Activated CD4-positive, alpha-beta T cell treated with anti-CD3 and anti-CD28 coated beads, Interleukin-2, amount 10 ng/mL, durations not matched to agents 7 days and 5 days (primary cell): ENCODE measurements around the gene FBXO7. TPM values are rescaled to one million over a fixed set of nuclear protein-coding genes. Genes with fewer than 3 reads are reported as not detected.

Experiments used
- CTCF ChIA-PET: fragments of 350-600 bp; sonication (Branson Sonifier 250); formaldehyde crosslinking; loops from one replicate; lab custom pipeline; 2021; ENCODE audit warnings: antibody characterized with exemption; lab: Charles Lee
- POLR2A ChIA-PET: fragments of 350-600 bp; sonication (Branson Sonifier 250); formaldehyde crosslinking; loops from one replicate; lab custom pipeline; 2021; ENCODE audit warnings: antibody characterized with exemption; lab: Charles Lee
- DNase-seq: peaks from one replicate; pipeline ENCODE4 v3.0.0-alpha.2; 2020
- H3K27ac Mint-ChIP-seq: one replicate; pipeline ENCODE4 v1.8.0; 2021; ENCODE audit warnings: mild to moderate bottlenecking, moderate library complexity, mixed read lengths
- H3K27me3 Mint-ChIP-seq: one replicate; pipeline ENCODE4 v1.8.0; 2021; ENCODE audit warnings: mixed read lengths
- H3K36me3 Mint-ChIP-seq: one replicate; pipeline ENCODE4 v1.8.0; 2021; ENCODE audit warnings: low read depth, mixed read lengths
- H3K4me1 Mint-ChIP-seq: one replicate; pipeline ENCODE4 v1.8.0; 2021; ENCODE audit warnings: mixed read lengths
- H3K4me3 Mint-ChIP-seq: one replicate; pipeline ENCODE4 v1.8.0; 2021; ENCODE audit warnings: mild to moderate bottlenecking, moderate library complexity, mixed read lengths
- H3K9me3 Mint-ChIP-seq: one replicate; pipeline ENCODE4 v1.8.0; 2021; ENCODE audit warnings: mixed read lengths
- total RNA-seq, 2 experiments: library from RNA; stranded (reverse); gene quantifications; one replicate each; pipeline ENCODE4 v1.2.3, GENCODE V29; 2021

The FBXO7 gene
- 100 to 1,000 TPM in 1 of 2 experiments, 10 to 100 TPM in 1; 92.6 to 103 TPM for total RNA-seq

DNA sequence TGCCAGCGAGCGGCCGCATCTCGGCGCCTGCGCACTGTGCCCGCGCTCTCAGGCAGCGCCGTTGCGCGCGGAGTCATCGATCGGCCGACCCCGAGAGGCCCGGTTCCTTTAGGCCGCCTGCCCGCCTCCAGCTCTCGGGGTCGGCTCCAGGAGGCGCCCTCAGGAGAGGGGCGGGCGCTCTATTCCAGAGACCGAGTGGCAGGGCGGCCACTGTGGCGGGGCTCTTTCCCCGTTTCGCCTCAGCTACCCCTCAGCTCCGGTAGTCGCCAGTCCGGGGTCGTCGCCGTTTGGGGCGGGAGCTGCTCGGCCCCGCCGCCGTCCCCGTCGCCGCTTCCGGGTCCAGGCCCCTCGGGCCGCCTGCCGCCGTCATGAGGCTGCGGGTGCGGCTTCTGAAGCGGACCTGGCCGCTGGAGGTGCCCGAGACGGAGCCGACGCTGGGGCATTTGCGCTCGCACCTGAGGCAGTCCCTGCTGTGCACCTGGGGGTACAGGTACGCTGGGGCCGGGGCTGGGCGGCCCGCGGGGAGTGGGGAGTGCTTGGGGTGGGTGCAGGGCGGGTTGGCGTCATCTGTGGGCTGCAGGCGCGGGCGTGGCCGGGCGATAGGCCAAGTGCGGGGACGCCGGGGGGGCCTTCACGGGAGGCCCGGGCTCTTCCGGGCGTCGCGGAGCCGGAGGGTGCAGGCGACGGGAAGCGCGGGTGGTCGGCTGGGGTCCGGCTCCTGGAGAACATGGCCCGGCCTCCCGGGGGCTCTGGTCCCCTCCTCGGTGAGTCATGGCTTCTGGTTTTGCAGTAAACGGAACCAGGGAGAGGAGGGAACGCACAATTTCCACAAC, at the start of gene FBXO7:
Gene FBXO7 (plus strand): TSS at position 177 of the 833 bp plus-strand sequence. CDS start 192 bp downstream, at position 369.
- ChIA-PET POLR2A (interaction anchor here (0.6 to 1.6 kb wide), 3 partner anchors 22 to 798 kb away, joined by 3 to 6 read pairs (median 4); partner anchors contain the start of gene RTCB), CTCF (interaction anchor here (0.6 to 1.2 kb wide), 3 partner anchors 64 to 1056 kb away, joined by 3 to 6 read pairs (median 3); no protein-coding TSS in a partner anchor)
- no peaks in the 10 kb centered on the region for H3K9me3 Mint-ChIP-seq
- H3K36me3 Mint-ChIP-seq, result peaks cover 7% of the 10 kb centered on the region
- H3K4me3 Mint-ChIP-seq, result peak within 1 kb of the TSS; percentile 95
- peak; percentile 86 for DNase-seq
- H3K4me1 Mint-ChIP-seq, result peaks cover 22% of the 10 kb centered on the region
- no peaks in the 10 kb centered on the region for H3K27me3 Mint-ChIP-seq
- peak within 1 kb of the TSS; percentile 93 for H3K27ac Mint-ChIP-seq

DNA sequence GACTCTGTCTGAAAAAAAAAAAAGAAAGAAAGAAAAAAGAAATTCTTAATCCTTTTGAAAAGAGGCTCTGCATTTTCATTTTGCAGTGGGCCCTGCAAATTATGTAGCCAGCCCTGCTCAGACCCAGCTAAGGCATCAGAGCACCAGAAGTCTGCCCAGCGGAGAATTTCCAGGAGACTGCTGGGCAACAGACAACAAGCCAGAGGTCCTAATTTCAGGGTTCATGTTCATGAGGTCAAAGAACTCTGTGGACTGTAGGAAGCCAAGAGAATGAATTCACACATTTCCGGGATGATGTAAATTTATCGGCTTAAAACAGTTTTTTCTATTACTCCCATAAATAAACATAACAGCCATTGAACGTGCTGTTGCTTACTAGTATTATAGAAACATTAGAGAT, 47.7 kb upstream of the FBXO7 start:
- Mint-ChIP-seq H3K36me3 (no peaks in the 10 kb centered on the region), H3K4me1 (no peaks in the 10 kb centered on the region), H3K27ac (no peak overlapping the region), H3K27me3 (peaks cover 30% of the 10 kb centered on the region), H3K4me3 (no peak overlapping the region), H3K9me3 (no peaks in the 10 kb centered on the region)
- ChIA-PET CTCF (no interaction called here), POLR2A (no interaction called here)
- DNase-seq, result no peak

DNA sequence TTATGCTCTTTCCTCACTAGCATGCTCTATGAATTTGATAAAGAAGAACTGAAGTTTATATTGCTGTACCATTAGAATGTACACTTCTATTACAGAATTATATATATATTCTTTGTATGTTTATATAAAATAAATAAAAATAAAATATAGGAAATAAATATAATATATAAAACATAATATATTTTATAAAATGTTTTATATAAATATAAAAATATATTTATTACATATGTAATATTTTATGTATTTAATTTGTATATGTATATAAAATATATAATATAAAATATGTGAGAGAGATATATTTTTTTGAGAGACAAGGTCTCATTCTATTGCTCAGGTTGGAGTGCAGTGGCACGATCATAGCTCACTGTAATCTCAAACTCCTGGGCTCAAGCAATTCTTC, 44.3 kb upstream of the FBXO7 start:
- Mint-ChIP-seq H3K4me1 (no peaks in the 10 kb centered on the region), H3K27ac (no peak overlapping the region), H3K36me3 (no peaks in the 10 kb centered on the region), H3K9me3 (no peaks in the 10 kb centered on the region), H3K4me3 (no peak overlapping the region), H3K27me3 (peaks cover 25% of the 10 kb centered on the region)
- DNase-seq, result no peak
- POLR2A ChIA-PET, result no interaction called here
- CTCF ChIA-PET, result interaction anchor here (0.7 kb wide), 2 partner anchors 15 to 366 kb away, joined by 3 to 4 read pairs; no protein-coding TSS in a partner anchor

DNA sequence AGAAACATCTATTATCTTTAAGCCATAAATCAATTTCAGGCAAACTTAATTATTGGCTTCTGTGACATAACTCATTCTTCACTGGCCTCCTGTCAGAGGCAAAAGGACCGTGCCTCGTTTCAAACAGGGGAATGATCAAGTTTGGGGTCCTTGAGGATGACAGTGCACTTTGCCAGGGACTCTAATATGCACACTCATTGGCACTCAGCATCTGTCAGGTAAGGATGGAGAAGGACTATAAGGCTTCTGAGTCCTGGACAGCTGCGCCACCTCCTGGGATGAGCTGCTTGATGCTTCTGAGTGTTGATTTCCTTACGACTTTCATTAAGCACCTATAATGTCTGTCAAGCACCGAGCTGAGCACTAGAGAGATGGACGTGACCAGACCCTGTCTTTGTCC, 30.5 kb upstream of the FBXO7 start:
- peaks cover 8% of the 10 kb centered on the region for H3K27me3 Mint-ChIP-seq
- H3K36me3 Mint-ChIP-seq, result no peaks in the 10 kb centered on the region
- ChIA-PET CTCF (interaction anchor here (0.6 to 2.2 kb wide), 3 partner anchors 9 to 25 kb away, joined by 3 to 5 read pairs (median 3); no protein-coding TSS in a partner anchor), POLR2A (no interaction called here)
- no peaks in the 10 kb centered on the region for H3K4me1 Mint-ChIP-seq
- no peaks in the 10 kb centered on the region for H3K9me3 Mint-ChIP-seq
- H3K4me3 Mint-ChIP-seq, result no peak overlapping the region
- DNase-seq, result no peak
- H3K27ac Mint-ChIP-seq, result no peak overlapping the region

DNA sequence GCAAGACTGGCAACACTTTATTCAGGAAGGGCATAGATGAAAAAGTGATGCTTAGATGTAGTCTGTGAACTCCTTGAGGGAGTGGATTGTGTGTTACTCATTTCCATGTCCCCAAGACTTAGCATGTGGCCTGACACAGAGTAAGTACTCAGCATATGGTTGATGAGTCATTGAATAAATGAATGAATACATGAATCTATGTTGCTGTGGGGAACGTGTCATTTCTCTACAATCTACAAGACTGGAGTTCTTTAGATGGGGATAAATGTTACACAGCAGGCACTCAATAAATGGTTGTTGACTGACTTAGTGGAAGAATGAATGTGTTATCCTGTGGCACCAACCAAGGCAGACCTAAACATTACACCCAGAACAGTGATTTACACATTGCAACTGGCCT, 28.3 kb upstream of the FBXO7 start:
- H3K36me3 Mint-ChIP-seq, result no peaks in the 10 kb centered on the region

DNA sequence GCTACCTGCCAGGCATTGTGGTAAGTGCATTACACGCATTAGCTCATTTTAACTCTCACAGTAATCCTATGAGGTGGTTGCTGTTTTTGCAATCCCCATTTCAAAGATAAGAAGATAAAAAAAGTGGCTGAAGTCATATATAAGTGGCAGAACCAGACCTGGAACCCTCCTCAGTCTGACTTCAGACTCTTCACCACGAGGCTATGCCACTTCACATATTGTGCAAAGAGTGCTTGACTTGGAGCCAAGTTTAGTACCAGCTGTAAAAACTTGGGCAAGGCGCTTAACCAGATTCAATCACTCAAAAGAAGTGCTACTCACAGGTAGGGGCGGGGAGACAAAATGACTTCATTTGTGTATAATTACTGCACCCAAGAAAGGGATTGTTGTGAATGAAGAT, 25.6 kb upstream of the FBXO7 start:
- no peaks in the 10 kb centered on the region for H3K36me3 Mint-ChIP-seq
- no peak overlapping the region for H3K27ac Mint-ChIP-seq
- H3K4me3 Mint-ChIP-seq, result no peak overlapping the region
- peaks cover 9% of the 10 kb centered on the region for H3K27me3 Mint-ChIP-seq
- DNase-seq, result no peak
- ChIA-PET POLR2A (no interaction called here), CTCF (interaction anchor here (0.7 kb wide), 1 partner anchor 145 kb away, joined by 3 read pairs; no protein-coding TSS in a partner anchor)
- H3K9me3 Mint-ChIP-seq, result no peaks in the 10 kb centered on the region
- H3K4me1 Mint-ChIP-seq, result no peaks in the 10 kb centered on the region

More for the DNA sequence above, 28.3 kb upstream of the FBXO7 start:
- no peak for DNase-seq
- ChIA-PET CTCF (no interaction called here), POLR2A (no interaction called here)
- Mint-ChIP-seq H3K4me3 (no peak overlapping the region), H3K9me3 (no peaks in the 10 kb centered on the region), H3K27me3 (peaks cover 8% of the 10 kb centered on the region), H3K4me1 (no peaks in the 10 kb centered on the region), H3K27ac (no peak overlapping the region)

DNA sequence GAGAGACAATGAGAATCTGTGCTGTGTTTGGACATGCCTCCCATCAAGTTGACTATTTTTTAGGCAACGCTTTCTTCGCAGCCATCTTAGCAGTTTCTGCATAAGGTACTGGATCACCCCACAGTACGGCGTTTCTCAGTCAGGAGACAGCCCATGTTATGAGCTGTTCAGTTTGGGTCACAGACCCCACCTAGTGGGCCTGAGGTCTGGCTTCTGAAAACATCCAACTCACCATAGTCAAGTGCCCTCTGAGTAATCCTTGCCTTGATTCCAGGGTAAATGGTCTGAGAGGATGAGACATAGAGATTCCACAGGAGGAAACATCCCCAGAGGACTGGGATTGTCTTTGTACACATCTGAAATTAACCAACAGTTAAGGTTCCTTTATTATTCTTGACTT, 17.6 kb upstream of the FBXO7 start:
- POLR2A ChIA-PET, result no interaction called here
- no peaks in the 10 kb centered on the region for H3K9me3 Mint-ChIP-seq
- no peak overlapping the region for H3K4me3 Mint-ChIP-seq
- H3K27ac Mint-ChIP-seq, result no peak overlapping the region
- no peaks in the 10 kb centered on the region for H3K4me1 Mint-ChIP-seq
- no peaks in the 10 kb centered on the region for H3K36me3 Mint-ChIP-seq
- H3K27me3 Mint-ChIP-seq, result peaks cover 37% of the 10 kb centered on the region
- DNase-seq, result no peak
- CTCF ChIA-PET, result no interaction called here

DNA sequence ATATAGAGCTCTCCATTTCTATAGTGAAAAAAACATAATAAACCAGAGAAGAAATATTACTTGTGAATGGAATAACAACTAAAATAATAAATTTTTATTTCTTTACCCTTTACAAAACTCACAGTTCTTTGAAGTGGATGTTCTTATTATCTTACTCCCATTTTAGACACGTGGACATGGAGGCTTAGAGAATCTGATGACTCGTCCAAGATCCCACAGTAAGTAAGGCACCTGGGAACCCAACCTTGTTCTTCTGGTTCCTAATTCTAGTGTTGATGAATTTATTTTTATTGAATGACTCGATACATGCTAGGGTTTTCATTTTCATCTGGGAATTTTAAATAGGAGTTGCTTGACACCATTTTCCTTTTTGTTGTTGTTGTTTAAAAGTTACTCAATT, 12.2 kb upstream of the FBXO7 start:
- Mint-ChIP-seq H3K4me1 (no peaks in the 10 kb centered on the region), H3K27ac (no peak overlapping the region), H3K4me3 (no peak overlapping the region), H3K9me3 (no peaks in the 10 kb centered on the region), H3K36me3 (no peaks in the 10 kb centered on the region), H3K27me3 (peaks cover 46% of the 10 kb centered on the region)
- DNase-seq, result no peak
- ChIA-PET CTCF (no interaction called here), POLR2A (no interaction called here)

DNA sequence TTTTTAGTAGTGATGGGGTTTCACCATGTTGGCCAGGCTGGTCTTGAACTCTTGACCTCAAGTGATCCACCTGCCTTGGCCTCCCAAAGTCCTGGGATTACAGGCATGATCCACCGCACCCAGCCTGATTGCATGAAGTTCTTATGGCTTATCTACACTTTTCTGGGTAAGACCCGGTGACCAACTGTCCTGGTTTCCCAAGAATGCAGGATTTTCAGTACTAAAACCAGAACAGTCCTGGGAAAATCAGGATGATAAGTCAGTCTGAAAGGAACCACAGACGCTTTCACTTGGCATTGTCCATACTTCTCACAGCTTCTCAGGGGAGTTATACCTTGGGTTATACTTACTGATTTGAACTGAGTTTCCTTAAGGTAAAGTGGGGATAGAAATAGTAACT, 8.9 kb upstream of the FBXO7 start:
- Mint-ChIP-seq H3K27me3 (peaks cover 40% of the 10 kb centered on the region), H3K36me3 (no peaks in the 10 kb centered on the region), H3K4me1 (no peaks in the 10 kb centered on the region), H3K27ac (no peak overlapping the region), H3K4me3 (no peak overlapping the region), H3K9me3 (no peaks in the 10 kb centered on the region)
- ChIA-PET CTCF (no interaction called here), POLR2A (no interaction called here)
- DNase-seq, result no peak

DNA sequence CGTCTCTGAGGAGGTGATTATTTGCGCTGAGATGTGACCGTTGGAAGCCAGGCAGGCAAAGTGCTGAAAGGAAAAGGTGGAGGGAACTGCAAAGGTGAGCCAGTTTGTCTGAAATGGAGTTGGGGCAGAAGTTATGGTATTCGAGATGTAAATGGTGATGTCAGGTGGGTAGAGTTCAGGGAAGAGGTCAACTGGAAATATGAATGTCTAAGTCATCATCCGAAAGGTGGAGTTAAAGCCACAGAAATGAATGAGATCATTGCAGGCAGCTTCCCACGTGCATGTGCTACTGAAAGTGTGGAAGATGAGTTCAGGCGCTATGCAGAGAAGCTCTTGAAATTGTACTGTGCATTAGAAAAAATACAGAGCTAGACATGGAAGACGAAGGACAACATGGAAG, 8.1 kb upstream of the FBXO7 start:
- POLR2A ChIA-PET, result no interaction called here
- H3K4me3 Mint-ChIP-seq, result no peak overlapping the region
- DNase-seq, result no peak
- H3K4me1 Mint-ChIP-seq, result no peaks in the 10 kb centered on the region
- H3K9me3 Mint-ChIP-seq, result no peaks in the 10 kb centered on the region
- H3K36me3 Mint-ChIP-seq, result no peaks in the 10 kb centered on the region
- H3K27me3 Mint-ChIP-seq, result peaks cover 36% of the 10 kb centered on the region
- CTCF ChIA-PET, result no interaction called here
- H3K27ac Mint-ChIP-seq, result no peak overlapping the region

DNA sequence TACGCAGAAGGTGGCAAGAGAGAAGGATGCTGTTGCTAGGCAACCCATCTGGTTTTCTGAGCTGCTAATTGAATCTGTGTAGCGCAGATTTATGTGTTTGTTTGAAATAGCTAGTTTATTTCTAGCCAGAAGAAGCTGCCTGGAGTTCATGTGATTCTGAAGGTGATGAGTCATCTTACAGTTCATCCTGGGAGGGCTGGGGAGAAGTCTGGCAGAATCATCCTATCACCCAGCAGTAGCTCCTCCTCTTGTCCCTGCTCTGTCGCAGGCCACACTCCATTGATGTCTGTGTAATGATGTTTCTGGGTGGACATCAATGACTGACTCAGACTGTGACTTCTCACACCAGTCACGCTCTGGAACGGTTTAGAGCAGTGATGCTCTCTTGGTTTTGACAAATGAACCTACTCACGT, 4.8 kb upstream of the FBXO7 start:
- Mint-ChIP-seq H3K9me3 (no peaks in the 10 kb centered on the region), H3K36me3 (no peaks in the 10 kb centered on the region), H3K4me3 (no peak overlapping the region), H3K27me3 (peaks cover 13% of the 10 kb centered on the region), H3K27ac (no peak overlapping the region), H3K4me1 (peaks cover 10% of the 10 kb centered on the region)
- POLR2A ChIA-PET, result no interaction called here
- DNase-seq, result no peak
- CTCF ChIA-PET, result interaction anchor here (0.5 to 1.6 kb wide), 2 partner anchors 16 to 800 kb away, joined by 3 read pairs; no protein-coding TSS in a partner anchor

DNA sequence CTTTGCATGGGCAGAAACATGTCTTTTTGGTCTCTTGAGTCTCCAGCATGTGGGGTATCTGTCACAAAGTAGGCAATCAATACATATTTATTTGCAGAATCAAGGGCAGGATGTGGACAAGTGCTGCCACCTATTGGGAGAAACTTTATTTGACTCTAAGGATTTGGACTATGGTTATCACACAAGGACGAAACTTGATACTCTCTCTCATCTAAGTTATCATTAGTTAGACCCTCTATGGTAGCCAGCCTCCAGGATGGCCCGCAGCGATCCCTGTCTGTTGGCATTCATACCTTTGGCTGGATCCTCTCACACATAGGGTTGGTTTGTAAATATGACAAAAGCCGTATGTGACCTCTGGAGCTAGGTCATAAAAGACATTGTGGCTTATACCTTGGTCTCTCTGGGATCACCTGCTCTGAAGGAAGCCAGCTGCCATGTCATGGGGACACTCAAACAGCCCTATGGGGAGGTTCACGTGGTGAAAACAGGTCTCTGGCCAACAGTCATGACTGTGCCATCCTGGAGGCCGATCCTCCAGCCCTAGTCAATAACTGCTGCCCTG, 1.1 kb upstream of the FBXO7 start:
- peaks cover 15% of the 10 kb centered on the region for H3K4me1 Mint-ChIP-seq
- peak; percentile 74 for DNase-seq
- H3K36me3 Mint-ChIP-seq, result peaks cover 1% of the 10 kb centered on the region
- ChIA-PET CTCF (interaction anchor here (0.8 to 1.4 kb wide), 4 partner anchors 8 to 496 kb away, joined by 3 to 6 read pairs (median 3); no protein-coding TSS in a partner anchor), POLR2A (interaction anchor here (1.0 kb wide), 1 partner anchor 797 kb away, joined by 4 read pairs; no protein-coding TSS in a partner anchor)
- peak overlapping the region; percentile 95 for H3K4me3 Mint-ChIP-seq
- peak overlapping the region; percentile 93 for H3K27ac Mint-ChIP-seq
- no peaks in the 10 kb centered on the region for H3K9me3 Mint-ChIP-seq
- no peaks in the 10 kb centered on the region for H3K27me3 Mint-ChIP-seq
